Sigmoid colon (tissue), 7 donors: Measurements from ENCODE around the gene NSG2. TPM values are rescaled to one million over a fixed set of nuclear protein-coding genes. Genes with fewer than 3 reads are reported as not detected.
A peak's percentile ranks its signal among the peaks of the same experiment; 100 is the strongest.
"Not testable (repeated sequence)": the region's sequence is repeated elsewhere in the genome, so short reads cannot be mapped to it uniquely, and the experiment has no call there.

ENCODE experiments used
- DNase-seq: peaks from one replicate; pipeline ENCODE4 v3.0.0-alpha.2; 2019
- H3K27ac ChIP-seq, 4 donors: fragments of 200-600 bp; sonication (generic); one replicate each; pipeline ENCODE4 v1.5.1; 2016 to 2019; ENCODE audit warnings: mild to moderate bottlenecking in 1 of 4
- H3K27me3 ChIP-seq, 3 donors: fragments of 200-600 bp; sonication (generic); one replicate each; pipeline ENCODE4 v1.5.1; 2019; ENCODE audit warnings: mild to moderate bottlenecking in 1 of 3
- H3K36me3 ChIP-seq, 4 donors: fragments of 200-600 bp; sonication (generic); one replicate each; pipeline ENCODE4 v1.5.1; 2016 to 2019
- H3K4me1 ChIP-seq, 4 donors: fragments of 200-600 bp; sonication (generic); one replicate each; pipeline ENCODE4 v1.5.1; 2017 to 2019
- H3K4me3 ChIP-seq, 4 donors: fragments of 200-600 bp; sonication (generic); one replicate each; pipeline ENCODE4 v1.5.1; 2017 to 2019; ENCODE audit warnings: mild to moderate bottlenecking in 2 of 4, moderate library complexity in 1 of 4
- H3K9me3 ChIP-seq, 4 donors: fragments of 200-600 bp in 3 of 4; sonication (generic) in 3 of 4; one replicate each; pipeline versions ENCODE4 v1.5.1 to v1.6.1; 2013 to 2019
- CTCF ChIP-seq, 4 experiments: fragments of 450-650 bp in 3 of 4; fragments of 200-600 bp in 1 of 4; IDR thresholded peaks; one replicate each; pipeline ENCODE4 v1.5.1; 2016 to 2019; ENCODE audit warnings: antibody characterized with exemption in 4 of 4, mild to moderate bottlenecking in 3 of 4, moderate library complexity in 2 of 4
- EP300 ChIP-seq, 4 donors: sonication (generic); formaldehyde crosslinking; IDR thresholded peaks; one replicate each; pipeline ENCODE4 v1.6.1; 2017; ENCODE audit warnings: antibody characterized with exemption in 4 of 4
- POLR2A ChIP-seq, 2 donors: fragments of 450-650 bp; IDR thresholded peaks; one replicate each; pipeline ENCODE4 v1.6.1; 2016; ENCODE audit warnings: antibody characterized with exemption in 2 of 2, mild to moderate bottlenecking in 2 of 2, moderate library complexity in 2 of 2
- POLR2AphosphoS5 ChIP-seq, 4 donors: sonication (generic); formaldehyde crosslinking; IDR thresholded peaks; one replicate each; pipeline ENCODE4 v1.6.1; 2017; ENCODE audit warnings: antibody characterized with exemption in 4 of 4
- WGBS, 2 donors: extraction: QIAGEN DNeasy Blood & Tissue Kit; methylation state at CpG; one replicate each; pipeline ENCODE4 v1.1.7; 2013; 5-methylcytosine and 5-hydroxymethylcytosine counted together
- intact Hi-C: fragments of 100-400 bp; cut with DNase I; formaldehyde crosslinking; loops from one replicate; pipeline ENCODE4 v1.15.1; 2023
- polyA plus RNA-seq, 3 donors: library from polyadenylated mRNA; stranded (reverse); fragments of 200-250 nt; gene quantifications; one replicate each; pipeline ENCODE4 v1.2.3, GENCODE V29; 2013
- total RNA-seq, 4 donors: library from RNA; depleted of rRNA; stranded (reverse); fragments of >200 nt; gene quantifications; one replicate each; pipeline ENCODE4 v1.1.0, GENCODE V29; 2016
- donor health status: healthy with polysubstance abuse.
- donor health status: Bipolar disorder and iron deficiency.
- donor health status: healthy.

The NSG2 gene
- total and polyA plus RNA-seq, 7 donors: 4.7 to 10.0 (median 4.9) TPM; not detected in 2

- 90% methylated on average over 5 of the region's 5 CpGs for WGBS, 2 donors
- no peaks in the 10 kb centered on the region for H3K9me3 ChIP-seq
- H3K4me1 ChIP-seq: no peaks in the 10 kb centered on the region
- no peak for DNase-seq
- intact Hi-C loops: no loop called here
- no peak for TF ChIP-seq POLR2A (IDR thresholded peaks at IDR 0.05)
- TF ChIP-seq POLR2AphosphoS5 (IDR thresholded peaks at IDR 0.05): no peak
- TF ChIP-seq EP300 (IDR thresholded peaks at IDR 0.05): no peak
- no peak for TF ChIP-seq CTCF (IDR thresholded peaks at IDR 0.05)
- H3K4me3 ChIP-seq: no peak overlapping the region
- H3K36me3 ChIP-seq: no peaks in the 10 kb centered on the region
- H3K27ac ChIP-seq: no peak overlapping the region
- no peaks in the 10 kb centered on the region for H3K27me3 ChIP-seq
These were observed 36.6 kb upstream of the NSG2 start for GRCh38 chr5:174008922-174009321.

GRCh38 chr5:174010365-174010764 is 35.1 kb upstream of the NSG2 start:
- DNase-seq: no peak
- no peaks in the 10 kb centered on the region for H3K27me3 ChIP-seq
- WGBS, 2 donors: 65 to 70% methylated on average over 1 of the region's 1 CpG
- intact Hi-C loops: no loop called here
- H3K36me3 ChIP-seq: no peaks in the 10 kb centered on the region
- H3K4me1 ChIP-seq: no peaks in the 10 kb centered on the region
- H3K4me3 ChIP-seq: no peak overlapping the region
- TF ChIP-seq POLR2A (IDR thresholded peaks at IDR 0.05): no peak
- no peak for TF ChIP-seq CTCF (IDR thresholded peaks at IDR 0.05)
- no peak for TF ChIP-seq POLR2AphosphoS5 (IDR thresholded peaks at IDR 0.05)
- no peak for TF ChIP-seq EP300 (IDR thresholded peaks at IDR 0.05)
- H3K27ac ChIP-seq: no peak overlapping the region
- no peaks in the 10 kb centered on the region for H3K9me3 ChIP-seq

- TF ChIP-seq CTCF (IDR thresholded peaks at IDR 0.05): no peak
- Histone ChIP-seq H3K4me3 (no peak overlapping the region), H3K4me1 (no peaks in the 10 kb centered on the region), H3K9me3 (no peaks in the 10 kb centered on the region), H3K27ac (no peak overlapping the region), H3K27me3 (no peaks in the 10 kb centered on the region), H3K36me3 (no peaks in the 10 kb centered on the region)
- WGBS, 2 donors: 52 to 65% methylated on average over 3 of the region's 3 CpGs
- intact Hi-C loops: no loop called here
- no peak for DNase-seq
These were observed 34.1 kb upstream of the NSG2 start for GRCh38 chr5:174011441-174011840.

- H3K4me3 ChIP-seq, H3K4me1 ChIP-seq, DNase-seq, H3K27me3 ChIP-seq, H3K36me3 ChIP-seq, H3K9me3 ChIP-seq, H3K27ac ChIP-seq, intact Hi-C loops: not testable (repeated sequence)
- 65 to 85% methylated on average over 16 of the region's 19 CpGs for WGBS, 2 donors
- peak in 3 of 4 experiments; percentile 19 to 27 (median 24) for TF ChIP-seq CTCF (IDR thresholded peaks at IDR 0.05)
These were observed 25.2 kb upstream of the NSG2 start for GRCh38 chr5:174020069-174020927.

GRCh38 chr5:174020928-174021304 is 24.6 kb upstream of the NSG2 start:
- DNase-seq: no peak
- no peak overlapping the region for H3K4me3 ChIP-seq
- H3K36me3 ChIP-seq: no peaks in the 10 kb centered on the region
- TF ChIP-seq EP300 (IDR thresholded peaks at IDR 0.05): no peak
- no peak for TF ChIP-seq POLR2A (IDR thresholded peaks at IDR 0.05)
- no peak for TF ChIP-seq CTCF (IDR thresholded peaks at IDR 0.05)
- no peaks in the 10 kb centered on the region for H3K4me1 ChIP-seq
- no peak overlapping the region for H3K27ac ChIP-seq
- intact Hi-C loops: no loop called here
- WGBS, 2 donors: 80 to 82% methylated on average over 3 of the region's 3 CpGs
- H3K9me3 ChIP-seq: no peaks in the 10 kb centered on the region
- no peaks in the 10 kb centered on the region for H3K27me3 ChIP-seq
